Suprapubic skin (tissue), 4 donors: ENCODE data around the gene KRT23. TPM values are rescaled to one million over a fixed set of nuclear protein-coding genes. Genes with fewer than 3 reads are reported as not detected.

Experiments used
- DNase-seq, 2 donors: peaks; one replicate each; pipeline ENCODE4 v3.0.0-alpha.2; 2019; ENCODE audit warnings: low spot score in 2 of 2
- H3K27ac ChIP-seq: fragments of 200-600 bp; sonication (generic); one replicate; pipeline ENCODE4 v1.5.1; 2019
- H3K27me3 ChIP-seq: fragments of 200-600 bp; sonication (generic); one replicate; pipeline ENCODE4 v1.5.1; 2019
- H3K36me3 ChIP-seq: fragments of 200-600 bp; sonication (generic); one replicate; pipeline ENCODE4 v1.5.1; 2019
- H3K4me1 ChIP-seq: fragments of 200-600 bp; sonication (generic); one replicate; pipeline ENCODE4 v1.5.1; 2019
- H3K4me3 ChIP-seq: fragments of 200-600 bp; sonication (generic); one replicate; pipeline ENCODE4 v1.5.1; 2019; ENCODE audit warnings: mild to moderate bottlenecking
- H3K9me3 ChIP-seq: fragments of 200-600 bp; sonication (generic); one replicate; pipeline ENCODE4 v1.5.1; 2019
- CTCF ChIP-seq, 2 donors: fragments of 200-600 bp in 1 of 2; fragments of 450-650 bp in 1 of 2; sonication (generic) in 1 of 2; IDR thresholded peaks; one replicate each; pipeline ENCODE4 v1.5.1; 2016 to 2019; ENCODE audit warnings: antibody characterized with exemption in 2 of 2, mild to moderate bottlenecking in 1 of 2, moderate library complexity in 1 of 2
- EP300 ChIP-seq: sonication (generic); formaldehyde crosslinking; IDR thresholded peaks from one replicate; pipeline ENCODE4 v1.6.1; 2017; ENCODE audit warnings: antibody characterized with exemption
- POLR2A ChIP-seq, 2 donors: fragments of 450-650 bp; IDR thresholded peaks; one replicate each; pipeline ENCODE4 v1.6.1; 2017; ENCODE audit warnings: antibody characterized with exemption in 2 of 2, mild to moderate bottlenecking in 2 of 2, moderate library complexity in 2 of 2
- POLR2AphosphoS5 ChIP-seq, 3 donors: sonication (generic); formaldehyde crosslinking; IDR thresholded peaks; one replicate each; pipeline ENCODE4 v1.6.1; 2017; ENCODE audit warnings: antibody characterized with exemption in 3 of 3
- WGBS: methylation state at CpG from one replicate; pipeline ENCODE4 v1.1.5; 2018; 5-methylcytosine and 5-hydroxymethylcytosine counted together
- total RNA-seq, 4 donors: library from RNA; depleted of rRNA; stranded (reverse); fragments of >200 nt; gene quantifications; one replicate each; pipeline ENCODE4 v1.1.0, GENCODE V29; 2016

Gene KRT23
- total RNA-seq, 4 donors from 2014 or later, result 84.6 to 310 (median 217) TPM

GRCh38 chr17:40903129-40903847 lies 34.2 kb downstream of the KRT23 start:
- Histone ChIP-seq H3K4me1 (peaks cover 10% of the 10 kb centered on the region), H3K9me3 (no peaks in the 10 kb centered on the region), H3K27me3 (peaks cover 3% of the 10 kb centered on the region), H3K4me3 (no peak overlapping the region), H3K36me3 (no peaks in the 10 kb centered on the region), H3K27ac (no peak overlapping the region)
- 73% methylated on average over 12 of the region's 12 CpGs for WGBS
- DNase-seq, result no peak
- TF ChIP-seq POLR2AphosphoS5 (IDR thresholded peaks at IDR 0.05), result no peak
- no peak for TF ChIP-seq CTCF (IDR thresholded peaks at IDR 0.05)
- TF ChIP-seq EP300, result no peak
- no peak for TF ChIP-seq POLR2A (IDR thresholded peaks at IDR 0.05)

GRCh38 chr17:40902498-40902897 lies 34.9 kb downstream of the KRT23 start:
- no peak for TF ChIP-seq EP300
- TF ChIP-seq POLR2A (IDR thresholded peaks at IDR 0.05), result no peak
- TF ChIP-seq POLR2AphosphoS5 (IDR thresholded peaks at IDR 0.05), result no peak
- TF ChIP-seq CTCF (IDR thresholded peaks at IDR 0.05), result no peak
- peak overlapping the region; percentile 14 for H3K27ac ChIP-seq
- peaks cover 3% of the 10 kb centered on the region for H3K27me3 ChIP-seq
- no peaks in the 10 kb centered on the region for H3K9me3 ChIP-seq
- no peak overlapping the region for H3K4me3 ChIP-seq
- H3K36me3 ChIP-seq, result no peaks in the 10 kb centered on the region
- WGBS, result 93% methylated on average over 4 of the region's 4 CpGs
- peaks cover 10% of the 10 kb centered on the region for H3K4me1 ChIP-seq
- no peak for DNase-seq

GRCh38 chr17:40901981-40902474 lies 35.4 kb downstream of the KRT23 start:
- DNase-seq, result no peak

GRCh38 chr17:40900809-40901356 lies 36.6 kb downstream of the KRT23 start:
- no peaks in the 10 kb centered on the region for H3K27me3 ChIP-seq
- peaks cover 10% of the 10 kb centered on the region for H3K4me1 ChIP-seq
- no peak overlapping the region for H3K27ac ChIP-seq
- no peaks in the 10 kb centered on the region for H3K9me3 ChIP-seq
- DNase-seq, result no peak
- WGBS, result 76% methylated on average over 5 of the region's 5 CpGs
- no peak overlapping the region for H3K4me3 ChIP-seq
- no peaks in the 10 kb centered on the region for H3K36me3 ChIP-seq
- TF ChIP-seq POLR2A (IDR thresholded peaks at IDR 0.05) (no peak), CTCF (IDR thresholded peaks at IDR 0.05) (no peak), EP300 (no peak), POLR2AphosphoS5 (IDR thresholded peaks at IDR 0.05) (no peak)

More at GRCh38 chr17:40901981-40902474, 35.4 kb downstream of the KRT23 start:
- Histone ChIP-seq H3K4me1 (peaks cover 10% of the 10 kb centered on the region), H3K36me3 (no peaks in the 10 kb centered on the region), H3K27ac (peak overlapping the region; percentile 14), H3K4me3 (no peak overlapping the region), H3K9me3 (no peaks in the 10 kb centered on the region), H3K27me3 (peaks cover 3% of the 10 kb centered on the region)
- no peak for TF ChIP-seq EP300
- TF ChIP-seq POLR2AphosphoS5 (IDR thresholded peaks at IDR 0.05), result no peak
- no peak for TF ChIP-seq CTCF (IDR thresholded peaks at IDR 0.05)
- TF ChIP-seq POLR2A (IDR thresholded peaks at IDR 0.05), result no peak
- 70% methylated on average over 1 of the region's 1 CpG for WGBS

- H3K9me3 ChIP-seq, result no peaks in the 10 kb centered on the region
- peaks cover under 1% of the 10 kb centered on the region for H3K4me1 ChIP-seq
- no peaks in the 10 kb centered on the region for H3K36me3 ChIP-seq
- no peak for TF ChIP-seq CTCF (IDR thresholded peaks at IDR 0.05)
- TF ChIP-seq POLR2AphosphoS5 (IDR thresholded peaks at IDR 0.05), result no peak
- TF ChIP-seq POLR2A (IDR thresholded peaks at IDR 0.05), result no peak
- no peak for TF ChIP-seq EP300
- no peak overlapping the region for H3K27ac ChIP-seq
- H3K4me3 ChIP-seq, result no peak overlapping the region
- WGBS, result 80% methylated on average over 4 of the region's 4 CpGs
- DNase-seq, result no peak
- H3K27me3 ChIP-seq, result peaks cover 4% of the 10 kb centered on the region
These were observed 40.5 kb downstream of the KRT23 start for GRCh38 chr17:40896916-40897455.
